ENCODE measurements around the gene HDAC9. TPM values are rescaled to one million over a fixed set of nuclear protein-coding genes. Genes with fewer than 3 reads are reported as not detected.

Gene HDAC9
- polyA plus RNA-seq, 1 experiment = 2.1 TPM

DNA sequence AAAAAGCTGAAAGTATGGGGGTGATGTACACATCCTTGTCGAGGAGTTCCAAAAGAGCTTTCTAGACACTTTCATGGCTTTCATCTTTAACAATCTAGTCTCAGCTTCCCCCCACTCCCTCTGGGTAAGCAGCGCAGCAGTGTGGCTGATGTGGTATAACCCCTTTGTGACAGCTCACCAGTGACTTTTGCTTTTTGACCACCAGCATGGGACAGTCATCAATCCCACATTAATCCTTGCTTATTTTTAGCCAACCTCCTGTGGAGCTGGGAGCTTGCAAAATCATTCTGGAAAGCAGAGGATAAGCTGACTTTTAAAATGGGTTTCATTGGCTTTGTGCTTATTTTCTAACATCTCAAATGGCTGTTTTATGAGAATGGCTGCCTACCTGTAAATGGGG, 272.7 kb downstream of the HDAC9 start:
- TF ChIP-seq, protein P1, sequence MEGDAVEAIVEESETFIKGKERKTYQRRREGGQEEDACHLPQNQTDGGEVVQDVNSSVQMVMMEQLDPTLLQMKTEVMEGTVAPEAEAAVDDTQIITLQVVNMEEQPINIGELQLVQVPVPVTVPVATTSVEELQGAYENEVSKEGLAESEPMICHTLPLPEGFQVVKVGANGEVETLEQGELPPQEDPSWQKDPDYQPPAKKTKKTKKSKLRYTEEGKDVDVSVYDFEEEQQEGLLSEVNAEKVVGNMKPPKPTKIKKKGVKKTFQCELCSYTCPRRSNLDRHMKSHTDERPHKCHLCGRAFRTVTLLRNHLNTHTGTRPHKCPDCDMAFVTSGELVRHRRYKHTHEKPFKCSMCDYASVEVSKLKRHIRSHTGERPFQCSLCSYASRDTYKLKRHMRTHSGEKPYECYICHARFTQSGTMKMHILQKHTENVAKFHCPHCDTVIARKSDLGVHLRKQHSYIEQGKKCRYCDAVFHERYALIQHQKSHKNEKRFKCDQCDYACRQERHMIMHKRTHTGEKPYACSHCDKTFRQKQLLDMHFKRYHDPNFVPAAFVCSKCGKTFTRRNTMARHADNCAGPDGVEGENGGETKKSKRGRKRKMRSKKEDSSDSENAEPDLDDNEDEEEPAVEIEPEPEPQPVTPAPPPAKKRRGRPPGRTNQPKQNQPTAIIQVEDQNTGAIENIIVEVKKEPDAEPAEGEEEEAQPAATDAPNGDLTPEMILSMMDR (IDR thresholded peaks at IDR 0.05; ENCODE audit: low read depth, low read length) = no peak
- Histone ChIP-seq H3K4me3 (ENCODE audit: low read depth, low read length) (no peak overlapping the region), H3K27ac (ENCODE audit: low read depth, low read length) (no peak overlapping the region), H3K27me3 (ENCODE audit: control insufficient read depth, insufficient read depth, low read length) (no peaks in the 10 kb centered on the region), H3K9me3 (ENCODE audit: control insufficient read depth, insufficient read depth, low read length) (no peaks in the 10 kb centered on the region)
- POLR2A ChIA-PET = no interaction called here
- CTCF ChIA-PET = no interaction called here
- no peak for DNase-seq (ENCODE audit: low read depth, low spot score)

DNA sequence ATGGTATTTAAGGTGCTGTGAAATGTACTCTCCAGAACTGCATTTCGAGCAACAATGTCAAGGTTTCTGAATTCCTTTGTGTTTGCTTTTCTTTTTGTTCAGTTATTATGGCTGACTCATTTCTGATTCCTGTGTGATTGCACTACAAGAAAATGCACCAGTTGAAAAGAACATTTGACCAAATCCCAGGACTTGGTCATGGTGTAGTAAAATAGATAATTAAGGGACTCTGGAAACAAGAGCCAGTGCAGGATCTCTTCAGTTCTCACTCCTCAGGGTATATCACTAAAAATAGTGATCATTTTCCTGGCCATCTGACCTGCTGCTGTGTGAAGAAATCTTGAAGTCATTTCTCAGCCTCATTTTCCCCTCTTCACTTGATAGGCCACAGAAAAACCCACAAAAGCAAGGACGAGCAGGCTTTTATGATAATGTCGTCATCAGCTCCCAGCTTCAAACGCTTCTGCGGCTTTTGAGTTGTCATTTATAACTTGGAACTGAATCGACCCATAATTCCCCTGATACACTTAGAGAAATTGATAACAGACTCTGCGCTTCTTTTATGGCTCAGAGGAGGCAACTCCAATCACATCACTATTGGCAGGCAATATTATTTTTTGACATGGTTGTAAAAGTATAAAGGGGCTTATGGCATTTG, 274.7 kb downstream of the HDAC9 start:
- no peak overlapping the region for H3K4me3 ChIP-seq (ENCODE audit: low read depth, low read length)
- DNase-seq (ENCODE audit: low read depth, low spot score) = no peak
- TF ChIP-seq, protein P1 (IDR thresholded peaks at IDR 0.05; ENCODE audit: low read depth, low read length) = no peak
- ChIA-PET POLR2A (no interaction called here), CTCF (interaction anchor here (0.6 kb wide), 1 partner anchor 8 kb away, joined by 3 read pairs; no protein-coding TSS in a partner anchor)
- H3K27me3 ChIP-seq (ENCODE audit: control insufficient read depth, insufficient read depth, low read length) = no peaks in the 10 kb centered on the region
- H3K9me3 ChIP-seq (ENCODE audit: control insufficient read depth, insufficient read depth, low read length) = no peaks in the 10 kb centered on the region
- peak overlapping the region; percentile 23 for H3K27ac ChIP-seq (ENCODE audit: low read depth, low read length)

DNA sequence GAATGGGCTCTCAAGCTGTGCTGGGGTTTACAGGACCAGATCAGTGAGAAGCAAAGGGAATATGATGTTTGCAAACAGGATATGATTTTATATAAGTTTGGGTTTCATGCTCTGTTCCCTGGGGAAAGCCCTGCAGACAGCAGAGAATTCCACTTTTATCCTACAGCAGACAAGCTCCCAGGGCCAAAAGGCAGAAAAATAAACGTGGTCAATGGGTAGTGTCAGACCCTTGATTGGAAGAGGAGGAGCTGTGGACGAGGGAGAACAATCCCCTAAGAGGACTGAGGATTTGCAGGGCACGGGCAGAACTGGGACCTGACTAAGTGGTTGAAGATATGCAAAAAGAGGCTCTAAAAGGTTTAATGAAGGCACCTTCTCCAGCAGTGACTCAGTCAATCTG, 275.3 kb downstream of the HDAC9 start:
- DNase-seq (ENCODE audit: low read depth, low spot score) = no peak
- Histone ChIP-seq H3K27ac (ENCODE audit: low read depth, low read length) (no peak overlapping the region), H3K9me3 (ENCODE audit: control insufficient read depth, insufficient read depth, low read length) (no peaks in the 10 kb centered on the region), H3K4me3 (ENCODE audit: low read depth, low read length) (no peak overlapping the region), H3K27me3 (ENCODE audit: control insufficient read depth, insufficient read depth, low read length) (no peaks in the 10 kb centered on the region)
- TF ChIP-seq, protein P1 (IDR thresholded peaks at IDR 0.05; ENCODE audit: low read depth, low read length) = no peak
- CTCF ChIA-PET = interaction anchor here (0.6 to 1.3 kb wide), 2 partner anchors 304 to 721 kb away, joined by 3 to 6 read pairs; no protein-coding TSS in a partner anchor
- POLR2A ChIA-PET = no interaction called here

DNA sequence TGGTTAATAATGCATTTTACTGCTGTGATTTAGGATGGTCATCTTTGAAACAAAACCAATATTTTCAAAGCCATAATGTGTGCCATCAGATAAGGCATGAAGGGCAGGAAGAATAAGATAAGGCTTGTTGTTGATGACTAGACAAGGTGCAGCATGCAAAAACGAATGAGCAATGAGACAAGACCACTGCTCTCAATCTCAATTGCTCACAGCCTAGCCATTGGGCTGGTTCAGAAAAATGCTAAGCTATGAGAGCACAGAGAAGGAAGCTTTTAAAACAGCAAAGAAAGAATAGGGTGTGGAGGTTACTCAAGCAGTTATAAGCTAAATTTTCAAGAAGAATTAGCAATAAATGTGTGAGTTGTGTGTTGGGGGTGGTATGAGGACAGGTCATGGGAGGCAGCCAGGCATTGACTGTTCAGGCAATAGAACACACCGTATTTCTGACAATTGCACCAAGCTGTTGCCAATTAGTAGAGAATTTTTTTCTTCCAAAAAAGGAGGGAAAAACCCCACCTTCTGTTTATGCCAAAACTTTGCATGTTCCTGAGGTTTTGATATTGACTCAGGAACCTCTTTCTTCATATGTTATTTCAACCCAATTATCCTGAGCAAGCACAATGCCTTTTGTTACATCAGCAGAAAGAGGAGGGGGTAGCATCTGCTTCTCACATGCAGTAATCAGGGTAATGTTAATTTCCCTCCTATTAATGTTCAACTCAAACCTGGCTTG, 276.5 kb downstream of the HDAC9 start:
- H3K27me3 ChIP-seq (ENCODE audit: control insufficient read depth, insufficient read depth, low read length) = no peaks in the 10 kb centered on the region
- POLR2A ChIA-PET = no interaction called here
- H3K9me3 ChIP-seq (ENCODE audit: control insufficient read depth, insufficient read depth, low read length) = no peaks in the 10 kb centered on the region
- CTCF ChIA-PET = interaction anchor here (0.9 to 1.3 kb wide), 3 partner anchors 344 to 720 kb away, joined by 3 read pairs; no protein-coding TSS in a partner anchor
- DNase-seq (ENCODE audit: low read depth, low spot score) = no peak
- H3K4me3 ChIP-seq (ENCODE audit: low read depth, low read length) = no peak overlapping the region
- no peak overlapping the region for H3K27ac ChIP-seq (ENCODE audit: low read depth, low read length)
- TF ChIP-seq, protein P1 (IDR thresholded peaks at IDR 0.05; ENCODE audit: low read depth, low read length) = no peak

DNA sequence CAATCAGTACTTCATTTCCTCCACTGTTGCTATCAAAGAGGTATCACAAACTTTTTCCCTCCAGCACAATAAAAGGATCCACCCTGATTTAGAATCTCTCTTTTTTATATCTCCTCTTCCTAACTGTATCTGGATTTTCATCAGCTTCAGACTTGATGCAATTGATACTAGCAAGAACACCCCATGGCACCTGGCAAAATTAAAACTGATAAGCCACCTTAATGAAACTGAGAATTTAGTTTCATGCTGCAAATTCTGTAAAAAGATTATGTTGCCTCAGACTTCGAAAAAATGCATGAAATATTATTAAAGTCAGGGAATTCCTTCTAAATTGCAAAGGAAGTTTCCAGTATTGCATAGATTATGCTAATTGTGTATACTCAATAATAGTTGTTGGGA, 277.0 kb downstream of the HDAC9 start:
- TF ChIP-seq, protein P1 (IDR thresholded peaks at IDR 0.05; ENCODE audit: low read depth, low read length) = no peak
- Histone ChIP-seq H3K27ac (ENCODE audit: low read depth, low read length) (no peak overlapping the region), H3K27me3 (ENCODE audit: control insufficient read depth, insufficient read depth, low read length) (no peaks in the 10 kb centered on the region), H3K9me3 (ENCODE audit: control insufficient read depth, insufficient read depth, low read length) (no peaks in the 10 kb centered on the region), H3K4me3 (ENCODE audit: low read depth, low read length) (no peak overlapping the region)
- CTCF ChIA-PET = interaction anchor here (0.7 to 1.0 kb wide), 3 partner anchors 299 to 458 kb away, joined by 3 to 4 read pairs (median 3); no protein-coding TSS in a partner anchor
- no peak for DNase-seq (ENCODE audit: low read depth, low spot score)
- POLR2A ChIA-PET = no interaction called here

All from AG04450 (cell line).